HG03175 (cell line): ENCODE measurements around the gene YBEY.
A peak's percentile ranks its signal among the peaks of the same experiment; 100 is the strongest.
"Not testable (repeated sequence)": the region's sequence is repeated elsewhere in the genome, so short reads cannot be mapped to it uniquely, and the experiment has no call there.

Experiments
- ATAC-seq: cut with Tn5 transposase; IDR thresholded peaks from one replicate; pipeline ENCODE4 v1.9.1; 2021; ENCODE audit warnings: mild to moderate bottlenecking, moderate library complexity; ENCODE audit not compliant: unreplicated experiment

Gene YBEY

GRCh38 chr21:46285761-46286647, at the start of gene YBEY:
TSS of gene YBEY (plus strand) at chr21:46286342. CDS start at chr21:46286914, 572 bp downstream.
- ATAC-seq = peak; percentile 90

- no peak for ATAC-seq
Observed at GRCh38 chr21:46237474-46237873, 48.7 kb upstream of the YBEY start.

- no peak for ATAC-seq
Observed at GRCh38 chr21:46239817-46240325, 46.3 kb upstream of the YBEY start.

GRCh38 chr21:46241577-46241976, 44.6 kb upstream of the YBEY start:
- not testable (repeated sequence) for ATAC-seq

GRCh38 chr21:46243325-46243724, 42.8 kb upstream of the YBEY start:
- ATAC-seq = no peak

GRCh38 chr21:46243960-46244361, 42.2 kb upstream of the YBEY start:
- ATAC-seq = no peak

GRCh38 chr21:46244602-46245001, 41.5 kb upstream of the YBEY start:
- no peak for ATAC-seq

- no peak for ATAC-seq
Observed at GRCh38 chr21:46245213-46245915, 40.8 kb upstream of the YBEY start.

- ATAC-seq = no peak
Observed at GRCh38 chr21:46246345-46246744, 39.8 kb upstream of the YBEY start.

GRCh38 chr21:46247699-46248421, 38.3 kb upstream of the YBEY start:
- no peak for ATAC-seq

GRCh38 chr21:46248422-46248782, 37.7 kb upstream of the YBEY start:
- no peak for ATAC-seq

- ATAC-seq = no peak
Observed at GRCh38 chr21:46248827-46249226, 37.3 kb upstream of the YBEY start.

- no peak for ATAC-seq
Observed at GRCh38 chr21:46250146-46250725, 35.9 kb upstream of the YBEY start.

- ATAC-seq = no peak
Observed at GRCh38 chr21:46252840-46253239, 33.3 kb upstream of the YBEY start.

GRCh38 chr21:46253610-46254124, 32.5 kb upstream of the YBEY start:
- peak; percentile 49 for ATAC-seq

GRCh38 chr21:46254208-46254975, 31.8 kb upstream of the YBEY start:
- no peak for ATAC-seq

GRCh38 chr21:46255166-46255565, 31.0 kb upstream of the YBEY start:
- ATAC-seq = no peak

- ATAC-seq = no peak
Observed at GRCh38 chr21:46255758-46256337, 30.3 kb upstream of the YBEY start.

- ATAC-seq = no peak
Observed at GRCh38 chr21:46256501-46256994, 29.6 kb upstream of the YBEY start.
